ENCODE results near the gene MYO9B. TPM values are rescaled to one million over a fixed set of nuclear protein-coding genes. Genes with fewer than 3 reads are reported as not detected.

MYO9B gene
- total and polyA plus RNA-seq, 9 of the 15 experiments (the other 6 are each of a cell fraction or from before 2014, with no cell fraction given), result 2.4 to 77.6 (median 23.0) TPM

DNA sequence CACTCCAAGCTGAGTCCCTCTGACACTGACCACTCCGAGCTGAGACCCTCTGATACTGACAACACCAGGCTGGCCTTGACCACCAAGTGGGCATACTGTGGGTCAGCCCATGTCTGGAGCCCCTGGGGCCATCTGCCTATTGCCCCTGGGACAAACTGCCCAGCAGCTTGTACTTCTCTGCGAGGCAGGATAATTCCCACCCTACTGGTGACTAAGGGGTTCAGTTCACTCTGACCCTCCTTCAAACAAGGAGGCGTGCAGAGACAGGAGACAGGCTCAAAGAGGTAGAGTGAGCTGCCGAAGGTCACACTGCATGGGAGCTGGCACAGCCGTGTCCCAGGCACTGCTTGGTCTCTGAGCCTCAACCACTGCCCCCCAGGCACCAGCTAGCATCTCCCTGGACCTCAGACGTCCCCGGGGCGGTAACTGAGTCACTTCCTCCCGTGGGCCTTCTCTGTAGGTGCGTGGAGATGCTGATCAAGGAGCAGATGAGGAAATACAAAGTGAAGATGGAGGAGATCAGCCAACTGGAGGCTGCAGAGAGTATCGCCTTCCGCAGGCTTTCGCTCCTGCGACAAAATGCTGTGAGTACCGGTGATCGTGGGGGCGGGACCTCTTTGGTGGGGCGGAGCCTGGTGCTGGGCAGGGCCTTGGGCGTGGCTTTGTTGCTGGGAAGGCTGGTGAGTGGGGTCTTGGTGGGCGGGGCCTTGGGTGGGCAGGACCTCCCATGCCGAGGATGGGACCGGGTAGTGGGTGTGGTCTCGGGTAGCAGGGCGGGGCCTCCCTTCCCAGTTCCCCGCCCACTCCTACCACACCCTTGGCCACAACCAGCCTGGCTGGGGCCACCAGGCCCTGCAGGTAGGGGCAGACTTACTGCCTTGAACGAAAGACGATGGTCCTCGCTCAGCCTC, 133.8 kb downstream of the MYO9B start:
- Histone ChIP-seq H3K9me3 (replicated peaks; ENCODE audit: control insufficient read depth, insufficient read depth, low read depth, low read length) (no peaks in the 10 kb centered on the region), H3K4me3 (no peak overlapping the region), H2AFZ (ENCODE audit: low read depth, low read length) (peak overlapping the region; percentile 65; the same call in 1 of the 2 replicates), H3K9ac (ENCODE audit: insufficient read depth in 1 of 2, low read depth in 2 of 2, low read length in 2 of 2) (peak overlapping the region in 1 of 2 experiments; percentile 80; a peak in 3 of 4 replicates), H3K79me2 (ENCODE audit: control insufficient read depth, insufficient read depth, low read length) (no peaks in the 10 kb centered on the region; the same call in 2 of the 3 replicates), H4K20me1 (replicated peaks; ENCODE audit: control insufficient read depth, insufficient read depth, low read length) (0 out of 2 replicates have a peak, but pooled peaks cover 7% of the 10 kb centered on the region), H3K36me3 (ENCODE audit: control insufficient read depth, insufficient read depth, low read length) (peaks cover 52% of the 10 kb centered on the region; the same call in 2 of the 3 replicates), H3K27ac (ENCODE audit: extremely low read depth, low read depth, low read length) (peak overlapping the region; percentile 47; the same call in 2 of the 3 replicates), H3K9me1 (ENCODE audit: control insufficient read depth, insufficient read depth, low read length) (no peaks in the 10 kb centered on the region), H3K4me1 (replicated peaks in 1 of 2; ENCODE audit: control insufficient read depth in 2 of 2, insufficient read depth in 2 of 2, low read length in 2 of 2) (peaks cover 12 to 41% of the 10 kb centered on the region in 2 experiments; a peak in 4 of 5 replicates), H3K27me3 (ENCODE audit: control insufficient read depth in 2 of 2, insufficient read depth in 2 of 2, low read length in 2 of 2) (no peaks in the 10 kb centered on the region), H3K4me2 (ENCODE audit: insufficient read depth, low read length) (peak overlapping the region; percentile 72)
- no TSS peak for BruUV-seq (replicated peaks)
- POLR2A ChIA-PET, result interaction anchor here (0.6 to 1.6 kb wide), 3 partner anchors 11 to 37 kb away, joined by 4 to 5 read pairs (median 4); no protein-coding TSS in a partner anchor
- peak; percentile 99 for FAIRE-seq
- 13% methylated on average over 25 of the region's 28 CpGs for WGBS (ENCODE audit: insufficient coverage, low coverage, missing lambda C conversion rate)
- in situ Hi-C loops (cut with MboI) (no loop called here), intact Hi-C loops (cut with micrococcal nuclease) (loop anchor here (5.0 to 10.0 kb wide), 2 partner anchors 38 to 135 kb away; partner anchors contain the start of genes HAUS8, MYO9B and NR2F6)
- peak; percentile 98 for ATAC-seq
- CTCF ChIA-PET (ENCODE audit: low intra/inter-chr PET ratio), result interaction anchor here (1.2 kb wide), 1 partner anchor 74 kb away, joined by 8 read pairs; no protein-coding TSS in a partner anchor
- peak; percentile 97 to 100 (median 100) for DNase-seq (ENCODE audit: extremely low read depth in 1 of 4, low spot score in 3 of 4)
- TF ChIP-seq ZNF583 (CRISPR knock-in tag; IDR thresholded peaks at IDR 0.05) (no peak), HDGF (IDR thresholded peaks at IDR 0.05) (0 out of 2 replicates have a peak, but pooled peaks have one; percentile 17), NRF1 (conservative IDR thresholded peaks at IDR 0.05 in 1 of 2, IDR thresholded peaks at IDR 0.05 in 1 of 2) (peak; percentile 68 to 74), RFX7 (CRISPR knock-in tag; IDR thresholded peaks at IDR 0.05) (no peak), MXD1 (CRISPR knock-in tag; IDR thresholded peaks at IDR 0.05; ENCODE audit: borderline replicate concordance, poor library complexity, severe bottlenecking) (no peak), ZNF212 (CRISPR knock-in tag; IDR thresholded peaks at IDR 0.05) (no peak), NFATC3 (IDR thresholded peaks at IDR 0.05) (no peak), POLR2G (IDR thresholded peaks at IDR 0.05; ENCODE audit: low read depth, low read length) (peak; percentile 32; the same call in 1 of the 2 replicates), MAZ (CRISPR knock-in tag; conservative IDR thresholded peaks at IDR 0.05 in 1 of 2, IDR thresholded peaks at IDR 0.05 in 1 of 2) (peak in 1 of 2 experiments; percentile 67; a peak in 1 of 4 replicates)
- TF ChIP-seq, protein P1, sequence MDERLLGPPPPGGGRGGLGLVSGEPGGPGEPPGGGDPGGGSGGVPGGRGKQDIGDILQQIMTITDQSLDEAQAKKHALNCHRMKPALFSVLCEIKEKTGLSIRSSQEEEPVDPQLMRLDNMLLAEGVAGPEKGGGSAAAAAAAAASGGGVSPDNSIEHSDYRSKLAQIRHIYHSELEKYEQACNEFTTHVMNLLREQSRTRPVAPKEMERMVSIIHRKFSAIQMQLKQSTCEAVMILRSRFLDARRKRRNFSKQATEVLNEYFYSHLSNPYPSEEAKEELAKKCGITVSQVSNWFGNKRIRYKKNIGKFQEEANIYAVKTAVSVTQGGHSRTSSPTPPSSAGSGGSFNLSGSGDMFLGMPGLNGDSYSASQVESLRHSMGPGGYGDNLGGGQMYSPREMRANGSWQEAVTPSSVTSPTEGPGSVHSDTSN (CRISPR knock-in tag; IDR thresholded peaks at IDR 0.05; ENCODE audit: low read depth), result no peak
- TF ChIP-seq, protein P1 (tag; conservative IDR thresholded peaks at IDR 0.05; ENCODE audit: low read depth), result no peak
- TF ChIP-seq, protein P2, sequence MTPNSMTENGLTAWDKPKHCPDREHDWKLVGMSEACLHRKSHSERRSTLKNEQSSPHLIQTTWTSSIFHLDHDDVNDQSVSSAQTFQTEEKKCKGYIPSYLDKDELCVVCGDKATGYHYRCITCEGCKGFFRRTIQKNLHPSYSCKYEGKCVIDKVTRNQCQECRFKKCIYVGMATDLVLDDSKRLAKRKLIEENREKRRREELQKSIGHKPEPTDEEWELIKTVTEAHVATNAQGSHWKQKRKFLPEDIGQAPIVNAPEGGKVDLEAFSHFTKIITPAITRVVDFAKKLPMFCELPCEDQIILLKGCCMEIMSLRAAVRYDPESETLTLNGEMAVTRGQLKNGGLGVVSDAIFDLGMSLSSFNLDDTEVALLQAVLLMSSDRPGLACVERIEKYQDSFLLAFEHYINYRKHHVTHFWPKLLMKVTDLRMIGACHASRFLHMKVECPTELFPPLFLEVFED (CRISPR knock-in tag; conservative IDR thresholded peaks at IDR 0.05), result no peak
- TF ChIP-seq, protein P3, sequence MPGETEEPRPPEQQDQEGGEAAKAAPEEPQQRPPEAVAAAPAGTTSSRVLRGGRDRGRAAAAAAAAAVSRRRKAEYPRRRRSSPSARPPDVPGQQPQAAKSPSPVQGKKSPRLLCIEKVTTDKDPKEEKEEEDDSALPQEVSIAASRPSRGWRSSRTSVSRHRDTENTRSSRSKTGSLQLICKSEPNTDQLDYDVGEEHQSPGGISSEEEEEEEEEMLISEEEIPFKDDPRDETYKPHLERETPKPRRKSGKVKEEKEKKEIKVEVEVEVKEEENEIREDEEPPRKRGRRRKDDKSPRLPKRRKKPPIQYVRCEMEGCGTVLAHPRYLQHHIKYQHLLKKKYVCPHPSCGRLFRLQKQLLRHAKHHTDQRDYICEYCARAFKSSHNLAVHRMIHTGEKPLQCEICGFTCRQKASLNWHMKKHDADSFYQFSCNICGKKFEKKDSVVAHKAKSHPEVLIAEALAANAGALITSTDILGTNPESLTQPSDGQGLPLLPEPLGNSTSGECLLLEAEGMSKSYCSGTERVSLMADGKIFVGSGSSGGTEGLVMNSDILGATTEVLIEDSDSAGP (CRISPR knock-in tag; IDR thresholded peaks at IDR 0.05), result peak; percentile 55; the same call in 1 of the 2 replicates
